ENCODE data around the gene RBMS1.

DNA sequence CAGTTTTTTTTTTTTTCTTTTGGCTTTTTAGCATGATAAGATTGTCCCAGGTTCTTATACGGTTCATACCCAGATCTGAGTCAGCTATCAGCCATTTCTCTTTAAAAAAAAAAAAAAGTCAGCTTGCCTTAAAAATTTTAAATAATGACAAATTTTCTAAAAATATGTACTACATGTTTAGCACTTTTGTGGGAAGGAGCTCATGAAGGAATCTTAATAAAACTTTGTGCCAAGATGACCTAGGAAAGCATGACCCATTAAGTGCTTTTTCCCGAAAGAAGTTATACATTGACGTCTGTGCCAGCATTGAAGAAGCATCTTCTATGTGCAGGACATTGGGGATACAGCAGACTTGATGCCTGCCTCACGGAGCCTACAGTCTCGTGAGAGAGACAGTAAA is 4.5 kb upstream of the RBMS1 start:
- TF ChIP-seq, protein P1, sequence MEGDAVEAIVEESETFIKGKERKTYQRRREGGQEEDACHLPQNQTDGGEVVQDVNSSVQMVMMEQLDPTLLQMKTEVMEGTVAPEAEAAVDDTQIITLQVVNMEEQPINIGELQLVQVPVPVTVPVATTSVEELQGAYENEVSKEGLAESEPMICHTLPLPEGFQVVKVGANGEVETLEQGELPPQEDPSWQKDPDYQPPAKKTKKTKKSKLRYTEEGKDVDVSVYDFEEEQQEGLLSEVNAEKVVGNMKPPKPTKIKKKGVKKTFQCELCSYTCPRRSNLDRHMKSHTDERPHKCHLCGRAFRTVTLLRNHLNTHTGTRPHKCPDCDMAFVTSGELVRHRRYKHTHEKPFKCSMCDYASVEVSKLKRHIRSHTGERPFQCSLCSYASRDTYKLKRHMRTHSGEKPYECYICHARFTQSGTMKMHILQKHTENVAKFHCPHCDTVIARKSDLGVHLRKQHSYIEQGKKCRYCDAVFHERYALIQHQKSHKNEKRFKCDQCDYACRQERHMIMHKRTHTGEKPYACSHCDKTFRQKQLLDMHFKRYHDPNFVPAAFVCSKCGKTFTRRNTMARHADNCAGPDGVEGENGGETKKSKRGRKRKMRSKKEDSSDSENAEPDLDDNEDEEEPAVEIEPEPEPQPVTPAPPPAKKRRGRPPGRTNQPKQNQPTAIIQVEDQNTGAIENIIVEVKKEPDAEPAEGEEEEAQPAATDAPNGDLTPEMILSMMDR (IDR thresholded peaks at IDR 0.05; ENCODE audit: low read length): no peak
- TF ChIP-seq EZH2 (optimal IDR thresholded peaks at IDR 0.05; ENCODE audit: low read depth, low read length): no peak

Measured in MM.1S (cell line).